ENCODE data around the gene OR2S2. TPM values are rescaled to one million over a fixed set of nuclear protein-coding genes. Genes with fewer than 3 reads are reported as not detected.

OR2S2 gene
- total RNA-seq (ENCODE audit: low replicate concordance), result 0.08 TPM in 1 of 2 replicates, not detected in the other

GRCh38 chr9:35958104-35958837, at the start of gene OR2S2:
TSS of gene OR2S2 (minus strand) at chr9:35958154. CDS start at chr9:35958098, 56 bp downstream.

GRCh38 chr9:35909274-35909673, 48.7 kb downstream of the OR2S2 start, which contains the start of gene SPAAR:
TSS of gene SPAAR (plus strand) at chr9:35909490. CDS start at chr9:35910464, 974 bp downstream.

Other genes starting within 250 kb of the OR2S2 start
- gene TLN1, start 226.0 kb downstream of the OR2S2 start, total RNA-seq (ENCODE audit: low replicate concordance), result 309 and 372 TPM in 2 replicates
- 28.4 and 66.7 TPM in 2 replicates for gene CREB3, start 225.5 kb downstream of the OR2S2 start, total RNA-seq (ENCODE audit: low replicate concordance)
- gene GBA2, start 208.9 kb downstream of the OR2S2 start, total RNA-seq (ENCODE audit: low replicate concordance), result 23.5 and 27.1 TPM in 2 replicates
- 8.3 and 11.0 TPM in 2 replicates for gene RGP1, start 208.9 kb downstream of the OR2S2 start, total RNA-seq (ENCODE audit: low replicate concordance)
- not detected in 2 replicates for gene MSMP, start 203.9 kb downstream of the OR2S2 start, total RNA-seq (ENCODE audit: low replicate concordance)
- 18.7 and 19.5 TPM in 2 replicates for gene NPR2, start 166.6 kb downstream of the OR2S2 start, total RNA-seq (ENCODE audit: low replicate concordance)
- 1.2 and 1.3 TPM in 2 replicates for gene SPAG8, start 145.9 kb downstream of the OR2S2 start, total RNA-seq (ENCODE audit: low replicate concordance)
- 11.3 and 37.8 TPM in 2 replicates for gene HINT2, start 143.1 kb downstream of the OR2S2 start, total RNA-seq (ENCODE audit: low replicate concordance)
- gene FAM221B, start 129.4 kb downstream of the OR2S2 start, total RNA-seq (ENCODE audit: low replicate concordance), result not detected in 2 replicates
- gene TMEM8B, start 128.9 kb downstream of the OR2S2 start, total RNA-seq (ENCODE audit: low replicate concordance), result 1.6 and 2.3 TPM in 2 replicates
- not detected in 2 replicates for gene OR13J1, start 87.8 kb downstream of the OR2S2 start, total RNA-seq (ENCODE audit: low replicate concordance)
- 12.0 TPM in 1 of 2 replicates, not detected in the other for gene HRCT1, start 52.0 kb downstream of the OR2S2 start, total RNA-seq (ENCODE audit: low replicate concordance)
- 0.12 and 0.68 TPM in 2 replicates for gene SPAAR, start 48.7 kb downstream of the OR2S2 start, total RNA-seq (ENCODE audit: low replicate concordance)
- gene RECK, start 78.8 kb upstream of the OR2S2 start, total RNA-seq (ENCODE audit: low replicate concordance), result 39.6 and 44.8 TPM in 2 replicates
- 36.0 and 105 TPM in 2 replicates for gene GLIPR2, start 178.6 kb upstream of the OR2S2 start, total RNA-seq (ENCODE audit: low replicate concordance)
- 2.2 and 5.2 TPM in 2 replicates for gene CCIN, start 211.2 kb upstream of the OR2S2 start, total RNA-seq (ENCODE audit: low replicate concordance)
- gene CLTA, start 232.8 kb upstream of the OR2S2 start, total RNA-seq (ENCODE audit: low replicate concordance), result 185 and 417 TPM in 2 replicates